ENCODE data around the gene SLC25A21.

DNA sequence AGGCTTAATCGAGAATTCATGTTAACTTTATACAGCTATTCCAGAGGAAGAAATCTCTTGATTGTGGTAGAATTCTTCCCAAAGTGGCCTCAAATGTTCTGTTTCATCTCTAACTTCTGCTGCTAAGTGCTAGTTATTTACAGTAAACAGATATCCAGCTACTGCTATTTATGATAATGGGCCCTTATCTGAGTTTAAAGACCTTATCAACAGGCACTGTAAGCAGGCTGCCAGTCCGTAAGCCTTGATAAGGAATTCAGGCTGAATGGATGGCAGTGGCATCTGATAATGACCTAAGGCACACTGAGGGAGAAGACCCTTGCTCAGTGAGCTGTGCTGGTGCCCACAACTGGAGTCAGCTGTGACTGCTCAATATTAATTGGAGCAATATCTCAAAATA is 451.7 kb downstream of the SLC25A21 start:
- no peak for TF ChIP-seq POLR2A (IDR thresholded peaks at IDR 0.05)
- TF ChIP-seq, protein P1, sequence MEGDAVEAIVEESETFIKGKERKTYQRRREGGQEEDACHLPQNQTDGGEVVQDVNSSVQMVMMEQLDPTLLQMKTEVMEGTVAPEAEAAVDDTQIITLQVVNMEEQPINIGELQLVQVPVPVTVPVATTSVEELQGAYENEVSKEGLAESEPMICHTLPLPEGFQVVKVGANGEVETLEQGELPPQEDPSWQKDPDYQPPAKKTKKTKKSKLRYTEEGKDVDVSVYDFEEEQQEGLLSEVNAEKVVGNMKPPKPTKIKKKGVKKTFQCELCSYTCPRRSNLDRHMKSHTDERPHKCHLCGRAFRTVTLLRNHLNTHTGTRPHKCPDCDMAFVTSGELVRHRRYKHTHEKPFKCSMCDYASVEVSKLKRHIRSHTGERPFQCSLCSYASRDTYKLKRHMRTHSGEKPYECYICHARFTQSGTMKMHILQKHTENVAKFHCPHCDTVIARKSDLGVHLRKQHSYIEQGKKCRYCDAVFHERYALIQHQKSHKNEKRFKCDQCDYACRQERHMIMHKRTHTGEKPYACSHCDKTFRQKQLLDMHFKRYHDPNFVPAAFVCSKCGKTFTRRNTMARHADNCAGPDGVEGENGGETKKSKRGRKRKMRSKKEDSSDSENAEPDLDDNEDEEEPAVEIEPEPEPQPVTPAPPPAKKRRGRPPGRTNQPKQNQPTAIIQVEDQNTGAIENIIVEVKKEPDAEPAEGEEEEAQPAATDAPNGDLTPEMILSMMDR (IDR thresholded peaks at IDR 0.05): no peak

All from esophagus squamous epithelium (tissue), 4 donors.